Suprapubic skin (tissue), 3 donors: ENCODE data around the gene LDLRAD4.

Experiments used
- EP300 ChIP-seq: sonication (generic); formaldehyde crosslinking; IDR thresholded peaks from one replicate; pipeline ENCODE4 v1.6.1; 2017; ENCODE audit warnings: antibody characterized with exemption
- POLR2A ChIP-seq, 2 donors: fragments of 450-650 bp; IDR thresholded peaks; one replicate each; pipeline ENCODE4 v1.6.1; 2017; ENCODE audit warnings: antibody characterized with exemption in 2 of 2, mild to moderate bottlenecking in 2 of 2, moderate library complexity in 2 of 2
- TF ChIP-seq, protein P1 (sequence below), 2 donors: fragments of 200-600 bp in 1 of 2; fragments of 450-650 bp in 1 of 2; sonication (generic) in 1 of 2; IDR thresholded peaks; one replicate each; pipeline ENCODE4 v1.5.1; 2016 to 2019; ENCODE audit warnings: antibody characterized with exemption in 2 of 2, mild to moderate bottlenecking in 1 of 2, moderate library complexity in 1 of 2

DNA sequence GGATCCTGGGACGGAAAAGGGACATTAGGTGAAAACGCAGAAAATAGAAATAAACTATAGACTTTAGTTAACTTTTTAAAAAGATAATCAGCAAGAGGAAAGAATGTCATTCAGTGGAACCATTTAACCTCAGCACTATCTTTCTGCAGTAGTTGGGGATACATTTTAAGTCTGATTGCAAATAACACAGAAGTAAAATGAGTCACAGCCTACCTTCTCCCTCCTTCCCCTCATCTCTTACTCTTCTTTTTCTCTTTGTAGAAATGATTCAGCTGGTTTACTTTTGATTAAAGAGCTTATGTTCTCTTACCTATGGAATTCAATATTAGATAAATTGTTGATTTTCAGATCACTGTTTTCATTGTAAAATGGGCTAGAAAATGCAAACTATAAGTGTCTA is 336.6 kb downstream of the LDLRAD4 start:
- TF ChIP-seq, protein P1, sequence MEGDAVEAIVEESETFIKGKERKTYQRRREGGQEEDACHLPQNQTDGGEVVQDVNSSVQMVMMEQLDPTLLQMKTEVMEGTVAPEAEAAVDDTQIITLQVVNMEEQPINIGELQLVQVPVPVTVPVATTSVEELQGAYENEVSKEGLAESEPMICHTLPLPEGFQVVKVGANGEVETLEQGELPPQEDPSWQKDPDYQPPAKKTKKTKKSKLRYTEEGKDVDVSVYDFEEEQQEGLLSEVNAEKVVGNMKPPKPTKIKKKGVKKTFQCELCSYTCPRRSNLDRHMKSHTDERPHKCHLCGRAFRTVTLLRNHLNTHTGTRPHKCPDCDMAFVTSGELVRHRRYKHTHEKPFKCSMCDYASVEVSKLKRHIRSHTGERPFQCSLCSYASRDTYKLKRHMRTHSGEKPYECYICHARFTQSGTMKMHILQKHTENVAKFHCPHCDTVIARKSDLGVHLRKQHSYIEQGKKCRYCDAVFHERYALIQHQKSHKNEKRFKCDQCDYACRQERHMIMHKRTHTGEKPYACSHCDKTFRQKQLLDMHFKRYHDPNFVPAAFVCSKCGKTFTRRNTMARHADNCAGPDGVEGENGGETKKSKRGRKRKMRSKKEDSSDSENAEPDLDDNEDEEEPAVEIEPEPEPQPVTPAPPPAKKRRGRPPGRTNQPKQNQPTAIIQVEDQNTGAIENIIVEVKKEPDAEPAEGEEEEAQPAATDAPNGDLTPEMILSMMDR (IDR thresholded peaks at IDR 0.05): no peak
- no peak for TF ChIP-seq POLR2A (IDR thresholded peaks at IDR 0.05)
- no peak for TF ChIP-seq EP300
